ENCODE data around the gene MPRIP. TPM values are rescaled to one million over a fixed set of nuclear protein-coding genes. Genes with fewer than 3 reads are reported as not detected.

MPRIP gene
- total RNA-seq, 1 donor from 2014 or later, result 392 TPM

GRCh38 chr17:17079761-17080160 is 37.5 kb downstream of the MPRIP start:
- H3K9me3 Mint-ChIP-seq (ENCODE audit: unreplicated experiment), result no peaks in the 10 kb centered on the region
- no peak overlapping the region for H3K4me3 Mint-ChIP-seq (ENCODE audit: unreplicated experiment)
- H3K27me3 Mint-ChIP-seq (ENCODE audit: unreplicated experiment), result peaks cover 3% of the 10 kb centered on the region
- TF ChIP-seq CTCF (IDR thresholded peaks at IDR 0.05; ENCODE audit: unreplicated experiment), result no peak
- peaks cover 36% of the 10 kb centered on the region for H3K36me3 Mint-ChIP-seq (ENCODE audit: low read depth, unreplicated experiment)
- no peak for DNase-seq (ENCODE audit: low spot score)
- H3K27ac Mint-ChIP-seq (ENCODE audit: unreplicated experiment), result no peak overlapping the region
- peaks cover 28% of the 10 kb centered on the region for H3K4me1 Mint-ChIP-seq (ENCODE audit: unreplicated experiment)

GRCh38 chr17:17080181-17080631 is 37.9 kb downstream of the MPRIP start:
- DNase-seq (ENCODE audit: low spot score), result no peak
- Mint-ChIP-seq H3K4me3 (ENCODE audit: unreplicated experiment) (no peak overlapping the region), H3K27me3 (ENCODE audit: unreplicated experiment) (peaks cover 3% of the 10 kb centered on the region), H3K36me3 (ENCODE audit: low read depth, unreplicated experiment) (peaks cover 40% of the 10 kb centered on the region), H3K27ac (ENCODE audit: unreplicated experiment) (no peak overlapping the region), H3K4me1 (ENCODE audit: unreplicated experiment) (peaks cover 24% of the 10 kb centered on the region), H3K9me3 (ENCODE audit: unreplicated experiment) (no peaks in the 10 kb centered on the region)
- TF ChIP-seq CTCF (IDR thresholded peaks at IDR 0.05; ENCODE audit: unreplicated experiment), result no peak

GRCh38 chr17:17080781-17081180 is 38.5 kb downstream of the MPRIP start:
- Mint-ChIP-seq H3K36me3 (ENCODE audit: low read depth, unreplicated experiment) (peaks cover 42% of the 10 kb centered on the region), H3K4me1 (ENCODE audit: unreplicated experiment) (peaks cover 18% of the 10 kb centered on the region), H3K27ac (ENCODE audit: unreplicated experiment) (no peak overlapping the region)

GRCh38 chr17:17081304-17081940 is 39.2 kb downstream of the MPRIP start:
- TF ChIP-seq CTCF (IDR thresholded peaks at IDR 0.05; ENCODE audit: unreplicated experiment), result no peak
- H3K4me3 Mint-ChIP-seq (ENCODE audit: unreplicated experiment), result peak overlapping the region; percentile 17
- H3K27ac Mint-ChIP-seq (ENCODE audit: unreplicated experiment), result peak overlapping the region; percentile 50
- H3K36me3 Mint-ChIP-seq (ENCODE audit: low read depth, unreplicated experiment), result peaks cover 46% of the 10 kb centered on the region
- no peaks in the 10 kb centered on the region for H3K9me3 Mint-ChIP-seq (ENCODE audit: unreplicated experiment)
- DNase-seq (ENCODE audit: low spot score), result no peak
- H3K4me1 Mint-ChIP-seq (ENCODE audit: unreplicated experiment), result peaks cover 15% of the 10 kb centered on the region
- peaks cover 3% of the 10 kb centered on the region for H3K27me3 Mint-ChIP-seq (ENCODE audit: unreplicated experiment)

More at GRCh38 chr17:17080781-17081180, 38.5 kb downstream of the MPRIP start:
- DNase-seq (ENCODE audit: low spot score), result no peak
- Mint-ChIP-seq H3K9me3 (ENCODE audit: unreplicated experiment) (no peaks in the 10 kb centered on the region), H3K27me3 (ENCODE audit: unreplicated experiment) (peaks cover 3% of the 10 kb centered on the region), H3K4me3 (ENCODE audit: unreplicated experiment) (no peak overlapping the region)
- TF ChIP-seq CTCF (IDR thresholded peaks at IDR 0.05; ENCODE audit: unreplicated experiment), result no peak

GRCh38 chr17:17082878-17083277 is 40.6 kb downstream of the MPRIP start:
- Mint-ChIP-seq H3K4me3 (ENCODE audit: unreplicated experiment) (peak overlapping the region; percentile 37), H3K9me3 (ENCODE audit: unreplicated experiment) (no peaks in the 10 kb centered on the region), H3K27me3 (ENCODE audit: unreplicated experiment) (peaks cover 3% of the 10 kb centered on the region), H3K4me1 (ENCODE audit: unreplicated experiment) (peaks cover 13% of the 10 kb centered on the region), H3K27ac (ENCODE audit: unreplicated experiment) (no peak overlapping the region), H3K36me3 (ENCODE audit: low read depth, unreplicated experiment) (peaks cover 49% of the 10 kb centered on the region)
- DNase-seq (ENCODE audit: low spot score), result no peak
- no peak for TF ChIP-seq CTCF (IDR thresholded peaks at IDR 0.05; ENCODE audit: unreplicated experiment)
